GM13977 (cell line): Measurements from ENCODE around the gene PPP2R3A.
"Not testable (repeated sequence)": the region's sequence is repeated elsewhere in the genome, so short reads cannot be mapped to it uniquely, and the experiment has no call there.

Experiments used
- DNase-seq: peaks from one replicate; pipeline ENCODE4 v3.0.0; 2012; ENCODE audit warnings: low spot score
- CTCF ChIP-seq: IDR thresholded peaks from 2 replicates; pipeline ENCODE4 v1.5.1; 2012; ENCODE audit warnings: mild to moderate bottlenecking, control low read depth; ENCODE audit not compliant: insufficient read depth; ENCODE audit errors: extremely low read depth, missing control alignments
- in situ Hi-C: fragments of 300-500 bp; cut with MboI; formaldehyde crosslinking; loops from one replicate; pipeline ENCODE4 v1.12.0; 2022; ENCODE audit warnings: low sequenced_read_pairs, low pct_unique_long_range_greater_than_20kb, mixed read lengths, inconsistent platforms; ENCODE audit not compliant: unreplicated experiment

The PPP2R3A gene

GRCh38 chr3:136189043-136189442 lies 223.5 kb downstream of the PPP2R3A start:
- in situ Hi-C loops: no loop called here
- TF ChIP-seq CTCF: no peak
- no peak for DNase-seq

- in situ Hi-C loops: no loop called here
- DNase-seq: no peak
- TF ChIP-seq CTCF: no peak
Measured at GRCh38 chr3:136189859-136190617, 224.5 kb downstream of the PPP2R3A start.

- DNase-seq, in situ Hi-C loops: not testable (repeated sequence)
Measured at GRCh38 chr3:136192195-136192594, 226.7 kb downstream of the PPP2R3A start.

- DNase-seq: no peak
- in situ Hi-C loops: no loop called here
- TF ChIP-seq CTCF: no peak
Measured at GRCh38 chr3:136192831-136193230, 227.3 kb downstream of the PPP2R3A start.

- in situ Hi-C loops: no loop called here
- no peak for DNase-seq
- TF ChIP-seq CTCF: no peak
Measured at GRCh38 chr3:136193278-136194054, 227.9 kb downstream of the PPP2R3A start.

GRCh38 chr3:136194409-136195257 lies 229.1 kb downstream of the PPP2R3A start:
- no peak for DNase-seq
- in situ Hi-C loops: no loop called here
- no peak for TF ChIP-seq CTCF
